ENCODE data around the gene ACAT1. TPM values are rescaled to one million over a fixed set of nuclear protein-coding genes. Genes with fewer than 3 reads are reported as not detected.
"Not testable (repeated sequence)": the region's sequence is repeated elsewhere in the genome, so short reads cannot be mapped to it uniquely, and the experiment has no call there.

ACAT1 gene
- total RNA-seq, 1 donor = 96.6 TPM

- TF ChIP-seq CTCF (IDR thresholded peaks at IDR 0.05; ENCODE audit: extremely low read depth, low read depth, low read length) = no peak
These were observed 9.3 kb upstream of the ACAT1 start for GRCh38 chr11:108112057-108112456.

GRCh38 chr11:108115500-108116140 is 5.7 kb upstream of the ACAT1 start:
- no peak overlapping the region for H2AFZ ChIP-seq (ENCODE audit: low read length)
- H3K27ac ChIP-seq (ENCODE audit: low read depth, low read length) = peak overlapping the region; percentile 44
- H3K36me3 ChIP-seq (ENCODE audit: insufficient read depth, low read length) = peaks cover 2% of the 10 kb centered on the region
- peak overlapping the region; percentile 21 for H3K4me2 ChIP-seq (ENCODE audit: insufficient read depth, low read length)
- H3K79me2 ChIP-seq (ENCODE audit: insufficient read depth, low read length) = no peaks in the 10 kb centered on the region
- no peaks in the 10 kb centered on the region for H3K9me3 ChIP-seq (ENCODE audit: low read depth, low read length)
- DNase-seq (ENCODE audit: insufficient read length, low spot score, missing footprints) = peak; percentile 84
- no peak for TF ChIP-seq CTCF (IDR thresholded peaks at IDR 0.05; ENCODE audit: extremely low read depth, low read depth, low read length)
- H3K27me3 ChIP-seq (ENCODE audit: insufficient read depth, low read length) = no peaks in the 10 kb centered on the region
- H3K4me3 ChIP-seq (ENCODE audit: insufficient read depth, low read length) = no peak overlapping the region
- no peaks in the 10 kb centered on the region for H4K20me1 ChIP-seq (ENCODE audit: insufficient read depth, low read length)
- peaks cover 15% of the 10 kb centered on the region for H3K4me1 ChIP-seq (ENCODE audit: insufficient read depth, low read length)

More at GRCh38 chr11:108112057-108112456, 9.3 kb upstream of the ACAT1 start:
- Histone ChIP-seq H3K4me1 (ENCODE audit: insufficient read depth, low read length) (peaks cover 15% of the 10 kb centered on the region), H3K4me2 (ENCODE audit: insufficient read depth, low read length) (no peak overlapping the region), H3K79me2 (ENCODE audit: insufficient read depth, low read length) (no peaks in the 10 kb centered on the region), H2AFZ (ENCODE audit: low read length) (no peak overlapping the region), H3K36me3 (ENCODE audit: insufficient read depth, low read length) (peaks cover 6% of the 10 kb centered on the region), H4K20me1 (ENCODE audit: insufficient read depth, low read length) (no peaks in the 10 kb centered on the region), H3K4me3 (ENCODE audit: insufficient read depth, low read length) (no peak overlapping the region), H3K27ac (ENCODE audit: low read depth, low read length) (no peak overlapping the region), H3K27me3 (ENCODE audit: insufficient read depth, low read length) (no peaks in the 10 kb centered on the region), H3K9me3 (ENCODE audit: low read depth, low read length) (no peaks in the 10 kb centered on the region)
- DNase-seq (ENCODE audit: insufficient read length, low spot score, missing footprints) = no peak

GRCh38 chr11:108117746-108118371 is 3.5 kb upstream of the ACAT1 start:
- Histone ChIP-seq H3K36me3 (ENCODE audit: insufficient read depth, low read length) (peaks cover 2% of the 10 kb centered on the region), H3K4me2 (ENCODE audit: insufficient read depth, low read length) (no peak overlapping the region), H3K9me3 (ENCODE audit: low read depth, low read length) (no peaks in the 10 kb centered on the region), H3K4me3 (ENCODE audit: insufficient read depth, low read length) (no peak overlapping the region), H3K27ac (ENCODE audit: low read depth, low read length) (no peak overlapping the region), H3K79me2 (ENCODE audit: insufficient read depth, low read length) (peaks cover 13% of the 10 kb centered on the region), H2AFZ (ENCODE audit: low read length) (no peak overlapping the region), H4K20me1 (ENCODE audit: insufficient read depth, low read length) (no peaks in the 10 kb centered on the region), H3K4me1 (ENCODE audit: insufficient read depth, low read length) (peaks cover 23% of the 10 kb centered on the region), H3K27me3 (ENCODE audit: insufficient read depth, low read length) (no peaks in the 10 kb centered on the region)
- peak; percentile 87 for DNase-seq (ENCODE audit: insufficient read length, low spot score, missing footprints)
- TF ChIP-seq CTCF (IDR thresholded peaks at IDR 0.05; ENCODE audit: extremely low read depth, low read depth, low read length) = peak; percentile 64

- H3K27me3 ChIP-seq (ENCODE audit: insufficient read depth, low read length); H4K20me1 ChIP-seq (ENCODE audit: insufficient read depth, low read length); H3K9me3 ChIP-seq (ENCODE audit: low read depth, low read length); H3K36me3 ChIP-seq (ENCODE audit: insufficient read depth, low read length); DNase-seq (ENCODE audit: insufficient read length, low spot score, missing footprints): not testable (repeated sequence)
- H3K79me2 ChIP-seq (ENCODE audit: insufficient read depth, low read length) = peaks cover 43% of the 10 kb centered on the region
- H2AFZ ChIP-seq (ENCODE audit: low read length) = peak overlapping the region; percentile 82
- peak overlapping the region; percentile 82 for H3K4me3 ChIP-seq (ENCODE audit: insufficient read depth, low read length)
- H3K4me2 ChIP-seq (ENCODE audit: insufficient read depth, low read length) = peak overlapping the region; percentile 92
- peak overlapping the region; percentile 79 for H3K27ac ChIP-seq (ENCODE audit: low read depth, low read length)
- H3K4me1 ChIP-seq (ENCODE audit: insufficient read depth, low read length) = peaks cover 19% of the 10 kb centered on the region
These were observed 462 bp upstream of the ACAT1 start for GRCh38 chr11:108120936-108121273.

All from osteoblast (primary cell).